Measurements from ENCODE around the gene INAFM2.

INAFM2 gene

GRCh38 chr15:40357723-40358470 lies 34.4 kb downstream of the INAFM2 start, which contains the start of gene DISP2:
TSS of gene DISP2 (plus strand) at chr15:40358219. CDS start at chr15:40358322, 103 bp downstream.
- in situ Hi-C loops (cut with MboI; ENCODE audit: low sequenced_read_pairs) = no loop called here

GRCh38 chr15:40358471-40359353 lies 35.2 kb downstream of the INAFM2 start:
- in situ Hi-C loops (cut with MboI; ENCODE audit: low sequenced_read_pairs) = no loop called here

GRCh38 chr15:40360015-40360414 lies 36.5 kb downstream of the INAFM2 start:
- in situ Hi-C loops (cut with MboI; ENCODE audit: low sequenced_read_pairs) = no loop called here

GRCh38 chr15:40361640-40362039 lies 38.1 kb downstream of the INAFM2 start:
- in situ Hi-C loops (cut with MboI; ENCODE audit: low sequenced_read_pairs) = no loop called here

- in situ Hi-C loops (cut with MboI; ENCODE audit: low sequenced_read_pairs) = no loop called here
These were observed 40.1 kb downstream of the INAFM2 start for GRCh38 chr15:40363611-40364010.

- in situ Hi-C loops (cut with MboI; ENCODE audit: low sequenced_read_pairs) = no loop called here
These were observed 40.8 kb downstream of the INAFM2 start for GRCh38 chr15:40364251-40364650.

GRCh38 chr15:40365016-40365415 lies 41.5 kb downstream of the INAFM2 start:
- in situ Hi-C loops (cut with MboI; ENCODE audit: low sequenced_read_pairs) = no loop called here

- in situ Hi-C loops (cut with MboI; ENCODE audit: low sequenced_read_pairs) = no loop called here
These were observed 42.3 kb downstream of the INAFM2 start for GRCh38 chr15:40365624-40366456.

- in situ Hi-C loops (cut with MboI; ENCODE audit: low sequenced_read_pairs) = no loop called here
These were observed 43.2 kb downstream of the INAFM2 start for GRCh38 chr15:40366457-40367370.

GRCh38 chr15:40367371-40367685 lies 43.8 kb downstream of the INAFM2 start:
- in situ Hi-C loops (cut with MboI; ENCODE audit: low sequenced_read_pairs) = no loop called here

GRCh38 chr15:40367686-40368611 lies 44.5 kb downstream of the INAFM2 start:
- in situ Hi-C loops (cut with MboI; ENCODE audit: low sequenced_read_pairs) = no loop called here

GRCh38 chr15:40368719-40369473 lies 45.4 kb downstream of the INAFM2 start:
- in situ Hi-C loops (cut with MboI; ENCODE audit: low sequenced_read_pairs) = no loop called here

GRCh38 chr15:40369474-40369869 lies 46.0 kb downstream of the INAFM2 start:
- in situ Hi-C loops (cut with MboI; ENCODE audit: low sequenced_read_pairs) = no loop called here

- in situ Hi-C loops (cut with MboI; ENCODE audit: low sequenced_read_pairs) = no loop called here
These were observed 46.5 kb downstream of the INAFM2 start for GRCh38 chr15:40369971-40370370.

GRCh38 chr15:40372981-40373380 lies 49.5 kb downstream of the INAFM2 start:
- in situ Hi-C loops (cut with MboI; ENCODE audit: low sequenced_read_pairs) = no loop called here

All from HL-60/S4 treated with retinoic acid at 250 ng/mL for 4 days and 3 days (cell line).